ENCODE measurements around the gene PPP1R14C.

PPP1R14C gene

GRCh38 chr6:150252714-150253444, 110.0 kb downstream of the PPP1R14C start:
- DNase-seq, result no peak

- no peak for DNase-seq
These were observed 110.6 kb downstream of the PPP1R14C start for GRCh38 chr6:150253489-150253888.

- no peak for DNase-seq
These were observed 111.9 kb downstream of the PPP1R14C start for GRCh38 chr6:150254770-150255169.

- DNase-seq, result no peak
These were observed 113.0 kb downstream of the PPP1R14C start for GRCh38 chr6:150255840-150256239.

- DNase-seq, result no peak
These were observed 113.9 kb downstream of the PPP1R14C start for GRCh38 chr6:150256618-150257272.

- DNase-seq, result no peak
These were observed 115.5 kb downstream of the PPP1R14C start for GRCh38 chr6:150258381-150258780.

GRCh38 chr6:150260931-150261330, 118.1 kb downstream of the PPP1R14C start:
- DNase-seq, result no peak

GRCh38 chr6:150261997-150262697, 119.3 kb downstream of the PPP1R14C start:
- DNase-seq, result no peak

- peak; percentile 26 to 28 for DNase-seq
These were observed 121.0 kb downstream of the PPP1R14C start for GRCh38 chr6:150263765-150264404.

GRCh38 chr6:150266309-150266708, 123.5 kb downstream of the PPP1R14C start:
- no peak for DNase-seq

GRCh38 chr6:150266963-150267685, 124.3 kb downstream of the PPP1R14C start:
- no peak for DNase-seq

GRCh38 chr6:150267686-150268561, 125.1 kb downstream of the PPP1R14C start:
- DNase-seq, result no peak

GRCh38 chr6:150269130-150269856, 126.4 kb downstream of the PPP1R14C start:
- DNase-seq, result no peak

- DNase-seq, result no peak
These were observed 127.0 kb downstream of the PPP1R14C start for GRCh38 chr6:150269857-150270223.

- no peak for DNase-seq
These were observed 127.6 kb downstream of the PPP1R14C start for GRCh38 chr6:150270330-150271052.

- DNase-seq, result no peak
These were observed 128.3 kb downstream of the PPP1R14C start for GRCh38 chr6:150271172-150271500.

- no peak for DNase-seq
These were observed 128.8 kb downstream of the PPP1R14C start for GRCh38 chr6:150271501-150272263.

- DNase-seq, result no peak
These were observed 129.6 kb downstream of the PPP1R14C start for GRCh38 chr6:150272264-150272975.

- DNase-seq, result no peak
These were observed 130.1 kb downstream of the PPP1R14C start for GRCh38 chr6:150272976-150273315.
